22Rv1 (cell line): ENCODE results near the gene CDK14.

Experiments used
- CTCF ChIP-seq: fragments of 450-650 bp; IDR thresholded peaks from 2 replicates; pipeline ENCODE4 v1.5.1; 2017; ENCODE audit warnings: mild to moderate bottlenecking
- ZFX ChIP-seq: fragments of 450-650 bp; IDR thresholded peaks from 2 replicates; pipeline ENCODE4 v1.6.1; 2017; ENCODE audit warnings: antibody characterized with exemption, borderline replicate concordance

GRCh38 chr7:91085175-91085574, 489.1 kb downstream of the CDK14 start:
- TF ChIP-seq CTCF (no peak), ZFX (no peak)
